Kidney epithelial cell (primary cell): ENCODE data around the gene CCHCR1. TPM values are rescaled to one million over a fixed set of nuclear protein-coding genes. Genes with fewer than 3 reads are reported as not detected.

Source experiments
- DNase-seq: peaks from one replicate; pipeline ENCODE4 v3.0.0-alpha.2; 2010; ENCODE audit warnings: low read depth
- H3K27me3 ChIP-seq: 2 replicates; pipeline ENCODE4 v1.6.0; 2011; ENCODE audit warnings: low read length; ENCODE audit not compliant: control insufficient read depth, insufficient read depth
- H3K36me3 ChIP-seq: 2 replicates; pipeline ENCODE4 v1.5.1; 2011; ENCODE audit warnings: low read length; ENCODE audit not compliant: control insufficient read depth, insufficient read depth
- H3K4me3 ChIP-seq: 2 replicates; pipeline ENCODE4 v1.5.1; 2011; ENCODE audit warnings: low read depth, mild to moderate bottlenecking, control low read depth, low read length
- total RNA-seq: library from RNA; depleted of rRNA; stranded (reverse); fragments of >200 nt; gene quantifications from 2 replicates; pipeline ENCODE4 v1.2.3, GENCODE V29; 2015
- TF ChIP-seq, protein P1 (sequence below): IDR thresholded peaks from 2 replicates; pipeline ENCODE4 v1.5.1; 2011; ENCODE audit warnings: mild to moderate bottlenecking, moderate library complexity, low read length, control low read depth, inconsistent platforms; ENCODE audit not compliant: insufficient read depth, poor library complexity, severe bottlenecking

The CCHCR1 gene
- total RNA-seq, 1 donor from 2014 or later: 20.2 TPM

DNA sequence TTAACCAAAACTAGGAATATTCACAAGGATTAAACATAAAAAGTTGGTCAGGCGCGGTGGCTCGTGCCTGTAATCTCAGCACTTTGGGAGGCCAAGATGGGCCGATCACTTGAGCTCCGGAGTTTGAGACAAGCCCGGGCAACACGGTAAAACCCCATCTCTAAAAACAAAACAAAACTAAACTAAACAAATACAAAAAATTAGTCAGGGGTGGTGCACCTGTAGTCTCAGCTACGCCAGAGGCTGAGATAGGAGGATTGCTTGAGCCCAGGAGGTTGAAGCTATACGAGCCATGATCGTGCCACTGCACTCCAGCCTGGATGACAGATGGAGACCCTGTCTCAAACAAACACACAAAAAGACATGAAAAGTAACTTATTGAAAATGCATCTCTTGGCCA is 21.9 kb downstream of the CCHCR1 start:
- DNase-seq: no peak
- Histone ChIP-seq H3K27me3 (no peaks in the 10 kb centered on the region), H3K36me3 (no peaks in the 10 kb centered on the region), H3K4me3 (no peak overlapping the region)
- TF ChIP-seq, protein P1, sequence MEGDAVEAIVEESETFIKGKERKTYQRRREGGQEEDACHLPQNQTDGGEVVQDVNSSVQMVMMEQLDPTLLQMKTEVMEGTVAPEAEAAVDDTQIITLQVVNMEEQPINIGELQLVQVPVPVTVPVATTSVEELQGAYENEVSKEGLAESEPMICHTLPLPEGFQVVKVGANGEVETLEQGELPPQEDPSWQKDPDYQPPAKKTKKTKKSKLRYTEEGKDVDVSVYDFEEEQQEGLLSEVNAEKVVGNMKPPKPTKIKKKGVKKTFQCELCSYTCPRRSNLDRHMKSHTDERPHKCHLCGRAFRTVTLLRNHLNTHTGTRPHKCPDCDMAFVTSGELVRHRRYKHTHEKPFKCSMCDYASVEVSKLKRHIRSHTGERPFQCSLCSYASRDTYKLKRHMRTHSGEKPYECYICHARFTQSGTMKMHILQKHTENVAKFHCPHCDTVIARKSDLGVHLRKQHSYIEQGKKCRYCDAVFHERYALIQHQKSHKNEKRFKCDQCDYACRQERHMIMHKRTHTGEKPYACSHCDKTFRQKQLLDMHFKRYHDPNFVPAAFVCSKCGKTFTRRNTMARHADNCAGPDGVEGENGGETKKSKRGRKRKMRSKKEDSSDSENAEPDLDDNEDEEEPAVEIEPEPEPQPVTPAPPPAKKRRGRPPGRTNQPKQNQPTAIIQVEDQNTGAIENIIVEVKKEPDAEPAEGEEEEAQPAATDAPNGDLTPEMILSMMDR: no peak

DNA sequence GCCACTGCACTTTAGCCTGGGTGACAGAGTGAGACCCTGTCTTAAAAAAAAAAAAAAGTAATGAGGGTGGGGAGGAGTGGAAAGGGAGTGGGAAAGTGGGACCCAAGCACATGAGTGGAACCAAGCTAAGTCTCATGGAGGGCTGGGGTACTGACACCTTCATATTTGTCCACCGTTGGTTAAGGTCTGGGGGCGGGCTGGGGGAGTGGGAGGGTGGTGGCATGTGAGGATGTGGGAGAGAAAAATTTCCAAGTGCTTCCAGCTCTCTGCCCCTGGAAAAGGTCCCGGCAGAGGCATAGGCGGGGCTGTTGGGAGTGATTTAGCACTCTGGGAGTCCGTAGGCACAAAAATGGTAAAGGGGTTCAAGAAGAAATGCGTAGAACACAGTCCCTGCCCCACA is 24.8 kb downstream of the CCHCR1 start:
- TF ChIP-seq, protein P1: no peak
- no peaks in the 10 kb centered on the region for H3K27me3 ChIP-seq
- H3K4me3 ChIP-seq: no peak overlapping the region
- no peak for DNase-seq
- no peaks in the 10 kb centered on the region for H3K36me3 ChIP-seq

DNA sequence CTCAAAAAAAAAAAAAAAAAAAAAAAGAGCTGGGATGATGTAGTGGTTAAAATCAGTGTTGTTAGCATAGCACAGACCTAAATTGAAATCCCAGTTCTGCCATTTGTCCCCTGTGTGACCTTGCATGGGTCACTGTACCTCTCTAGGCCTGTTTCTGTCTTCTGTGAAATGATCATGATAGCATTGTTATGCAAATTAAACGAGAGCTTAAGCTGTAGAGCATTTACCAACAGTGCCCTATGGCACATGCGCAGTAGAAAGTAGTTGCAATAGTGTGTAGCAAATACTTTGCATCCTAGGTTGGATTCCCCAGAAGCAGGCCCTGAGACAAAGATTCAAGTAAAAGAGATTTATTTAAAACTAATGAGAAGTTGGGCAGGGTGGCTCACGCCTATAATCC is 26.0 kb downstream of the CCHCR1 start:
- DNase-seq: no peak
- no peaks in the 10 kb centered on the region for H3K27me3 ChIP-seq
- TF ChIP-seq, protein P1: no peak
- H3K4me3 ChIP-seq: no peak overlapping the region
- no peaks in the 10 kb centered on the region for H3K36me3 ChIP-seq

DNA sequence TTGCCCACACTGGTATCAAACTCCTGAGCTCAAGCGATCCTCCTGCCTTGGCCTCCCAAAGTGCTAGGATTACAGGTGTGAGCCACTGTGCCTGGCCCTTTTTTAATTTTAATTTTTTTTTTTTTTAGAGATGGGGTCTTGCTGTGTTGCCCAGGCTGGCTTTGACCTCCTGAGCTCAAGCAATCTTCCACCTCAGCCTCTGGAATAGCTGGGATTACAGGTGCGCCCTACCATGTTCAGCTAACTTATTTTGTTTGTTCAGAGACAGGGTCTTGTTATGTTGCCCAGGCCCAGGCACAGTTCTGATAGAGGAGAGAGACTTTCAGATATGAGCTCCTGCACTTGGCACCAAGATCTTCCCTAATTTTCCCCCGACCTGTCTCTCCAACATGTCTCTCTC is 26.9 kb downstream of the CCHCR1 start:
- H3K36me3 ChIP-seq: no peaks in the 10 kb centered on the region
- H3K4me3 ChIP-seq: no peak overlapping the region
- no peaks in the 10 kb centered on the region for H3K27me3 ChIP-seq
- DNase-seq: no peak
- TF ChIP-seq, protein P1: no peak

DNA sequence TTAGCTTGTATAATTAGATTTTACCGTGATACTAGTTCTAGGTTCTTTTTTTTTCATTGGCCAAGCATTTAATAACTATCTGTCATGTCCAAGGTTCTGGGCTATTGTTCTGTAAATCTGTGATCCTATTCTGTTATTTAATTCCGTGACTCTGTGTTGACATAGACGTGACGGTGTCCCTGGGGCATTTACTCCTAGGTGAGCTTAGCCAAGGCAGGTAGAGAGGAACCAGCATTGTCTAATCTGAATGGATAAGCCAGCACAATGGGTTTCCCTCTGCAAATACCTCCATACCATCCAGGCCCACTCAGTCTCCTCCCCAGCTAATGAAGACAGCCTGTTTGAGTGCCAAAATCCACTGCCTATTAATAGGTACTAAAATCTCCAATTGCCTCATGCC is 28.5 kb downstream of the CCHCR1 start:
- Histone ChIP-seq H3K27me3 (no peaks in the 10 kb centered on the region), H3K36me3 (no peaks in the 10 kb centered on the region), H3K4me3 (no peak overlapping the region)
- TF ChIP-seq, protein P1: no peak
- no peak for DNase-seq

DNA sequence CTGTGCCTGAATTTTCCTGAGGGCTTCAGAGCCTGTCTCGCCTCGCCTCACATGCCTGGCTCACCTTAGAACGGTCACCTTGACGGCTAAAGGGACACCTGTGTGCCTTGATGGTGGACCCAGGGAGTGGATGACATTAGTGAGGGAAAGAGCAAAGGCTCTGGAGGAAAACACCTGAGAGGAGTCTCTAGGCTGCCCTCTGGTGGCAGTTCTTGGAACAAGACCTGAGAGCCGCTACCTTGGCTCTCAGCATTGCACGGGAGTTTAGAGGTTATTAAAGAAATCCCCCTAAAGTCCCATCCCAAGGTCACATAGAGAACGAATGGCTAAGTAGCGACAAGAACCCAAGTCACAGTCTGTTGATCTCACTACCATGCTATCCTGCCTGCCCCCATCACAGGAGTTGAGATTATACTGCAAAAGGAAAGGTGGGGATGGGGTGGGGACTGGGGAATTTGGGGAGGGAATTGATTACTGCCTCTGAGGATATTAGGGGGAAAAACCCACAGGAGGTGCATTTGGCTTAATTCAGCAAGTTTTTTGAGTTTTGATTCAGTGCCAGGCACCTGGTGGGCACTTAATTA is 29.4 kb downstream of the CCHCR1 start:
- DNase-seq: no peak
- TF ChIP-seq, protein P1: peak; percentile 91
- H3K36me3 ChIP-seq: no peaks in the 10 kb centered on the region
- no peak overlapping the region for H3K4me3 ChIP-seq
- H3K27me3 ChIP-seq: no peaks in the 10 kb centered on the region
